GM18907 (cell line): Measurements from ENCODE around the gene CLCF1.

Experiments
- ATAC-seq: cut with Tn5 transposase; IDR thresholded peaks from one replicate; pipeline ENCODE4 v1.9.1; 2021; ENCODE audit warnings: mild to moderate bottlenecking, moderate library complexity; ENCODE audit not compliant: unreplicated experiment

Gene CLCF1

DNA sequence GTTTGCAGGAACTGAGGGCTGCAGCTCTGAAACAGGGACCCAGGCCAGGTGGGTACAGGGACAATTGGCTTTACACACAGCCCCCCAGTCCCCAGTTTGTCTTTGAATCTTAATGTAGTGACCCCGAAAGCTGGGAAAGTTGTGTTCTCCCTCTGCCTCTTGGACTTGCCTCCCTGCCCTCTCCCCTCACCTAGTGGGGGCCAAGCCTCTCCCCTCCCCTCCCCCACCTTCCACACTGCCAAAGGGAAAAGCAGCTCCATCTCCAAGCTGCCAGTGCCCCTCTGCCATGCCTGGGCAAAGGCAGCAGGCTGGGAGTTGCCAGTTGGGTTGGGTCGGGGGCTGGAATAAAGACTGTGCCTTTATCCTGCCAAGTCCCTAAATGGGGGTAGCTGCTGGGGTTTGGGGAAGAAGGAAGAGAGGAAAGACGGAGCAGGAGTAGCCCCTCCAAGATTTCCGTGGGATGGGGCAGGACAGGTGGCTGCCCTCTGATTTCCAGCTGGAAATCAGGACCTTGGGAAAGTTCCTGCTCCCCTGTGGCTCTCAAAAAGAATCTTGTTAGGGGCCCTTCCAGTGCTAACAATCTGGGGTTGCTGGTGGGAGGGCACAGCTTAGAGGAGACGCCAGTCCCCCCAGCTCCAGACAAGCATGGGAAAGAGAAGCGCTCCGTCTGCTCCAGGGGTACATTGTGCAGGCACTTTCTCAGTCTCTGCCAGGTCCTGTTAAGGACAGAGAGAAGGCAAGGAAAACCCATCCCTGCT lies 2.8 kb upstream of the CLCF1 start:
- ATAC-seq: no peak

DNA sequence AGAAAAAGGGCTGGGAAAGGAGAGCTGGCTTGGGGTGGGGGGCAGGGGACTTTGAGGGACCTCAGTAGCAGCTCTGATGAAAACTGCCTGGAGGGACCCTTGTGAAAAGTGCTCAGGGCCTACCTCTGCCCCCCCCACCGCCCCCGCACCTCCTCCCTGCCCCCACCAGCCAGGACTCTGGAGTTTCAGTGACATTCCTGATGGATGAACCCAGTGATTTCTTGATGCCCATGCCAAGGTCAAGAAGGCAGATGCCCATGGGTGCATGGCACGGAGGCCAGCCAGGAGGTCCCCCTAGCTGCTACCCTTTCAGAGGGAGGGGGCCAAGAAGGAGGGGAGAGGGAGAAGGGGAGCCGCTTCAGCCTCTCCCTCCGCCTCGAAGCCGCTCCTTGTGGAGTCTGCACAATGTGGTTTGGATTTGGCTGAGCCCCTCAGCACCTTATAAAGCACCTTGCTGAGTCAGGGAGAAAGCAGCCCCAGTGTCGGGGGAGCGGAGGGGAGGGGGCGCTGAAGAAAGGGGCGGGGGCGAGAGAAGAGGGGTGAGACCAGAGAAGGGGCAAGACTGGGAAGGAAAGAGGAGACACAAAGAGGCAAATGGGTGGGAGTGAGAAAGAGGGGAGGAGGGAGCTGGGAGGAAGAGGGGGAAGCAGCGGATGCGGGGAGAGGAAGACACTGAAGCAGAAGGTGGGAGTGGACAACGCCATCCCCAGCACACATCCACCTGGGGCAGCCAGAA lies 2.1 kb upstream of the CLCF1 start:
- no peak for ATAC-seq

GRCh38 chr11:67374571-67375281 lies 1.3 kb upstream of the CLCF1 start:
- no peak for ATAC-seq

- ATAC-seq: no peak
These were observed 511 bp upstream of the CLCF1 start for GRCh38 chr11:67373648-67374570.

GRCh38 chr11:67372321-67372992 lies 941 bp downstream of the CLCF1 start:
- no peak for ATAC-seq

DNA sequence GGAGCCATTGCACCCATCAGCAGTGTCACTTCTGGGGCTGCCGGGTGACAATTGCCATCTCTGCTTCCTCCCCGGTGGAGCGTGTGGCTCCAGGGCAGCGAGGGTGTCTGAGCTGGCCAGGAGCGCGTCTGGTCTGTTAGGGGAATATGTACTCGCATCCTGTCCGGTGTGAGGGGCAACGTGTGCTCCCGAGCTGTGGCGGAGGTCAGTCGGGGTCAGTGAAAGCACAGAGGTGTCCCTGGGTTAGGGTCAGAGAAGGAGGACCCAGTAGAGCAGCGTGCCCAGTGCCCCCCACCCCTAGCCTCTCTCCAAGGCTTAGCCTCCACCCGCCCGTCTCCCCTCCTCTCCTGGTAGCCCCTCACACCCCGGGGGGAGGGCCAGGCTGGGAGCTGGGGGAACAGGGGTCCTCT lies 1.5 kb downstream of the CLCF1 start:
- no peak for ATAC-seq

DNA sequence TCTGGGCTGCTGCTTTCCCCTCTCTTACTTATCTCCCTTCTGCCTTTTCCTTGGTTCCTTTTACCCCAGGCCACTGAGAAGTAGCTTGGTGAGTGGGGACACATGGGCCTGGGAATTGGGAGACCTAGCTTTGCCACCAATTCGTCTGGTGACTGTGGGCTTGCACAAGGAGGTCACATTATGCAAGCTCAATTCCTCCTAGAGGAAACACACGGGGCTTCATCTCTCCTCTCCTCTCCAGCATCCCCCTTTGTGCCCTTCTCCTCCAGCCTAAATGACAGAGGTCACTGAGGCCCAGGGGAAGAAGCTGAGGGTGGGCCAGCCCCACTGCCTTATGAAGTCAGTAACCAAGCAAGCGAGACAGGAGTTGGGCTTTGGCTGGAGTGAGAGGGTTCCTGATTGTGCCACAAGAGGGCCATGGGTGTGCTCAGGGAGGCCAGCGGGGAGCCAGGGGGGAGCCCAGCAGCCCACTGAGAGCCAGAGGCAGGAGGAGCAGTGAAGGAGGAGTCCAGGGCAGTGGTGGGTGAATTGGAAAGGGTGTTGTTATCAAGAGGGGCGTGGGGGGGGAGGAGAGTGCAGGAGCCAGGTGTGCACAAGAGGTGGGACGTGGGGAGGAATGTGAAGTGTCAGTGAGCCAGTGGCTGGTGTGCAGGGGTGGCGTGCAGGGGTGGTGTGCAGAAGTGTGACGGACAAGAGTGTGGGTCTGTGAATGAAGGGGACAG lies 2.0 kb downstream of the CLCF1 start:
- ATAC-seq: no peak

DNA sequence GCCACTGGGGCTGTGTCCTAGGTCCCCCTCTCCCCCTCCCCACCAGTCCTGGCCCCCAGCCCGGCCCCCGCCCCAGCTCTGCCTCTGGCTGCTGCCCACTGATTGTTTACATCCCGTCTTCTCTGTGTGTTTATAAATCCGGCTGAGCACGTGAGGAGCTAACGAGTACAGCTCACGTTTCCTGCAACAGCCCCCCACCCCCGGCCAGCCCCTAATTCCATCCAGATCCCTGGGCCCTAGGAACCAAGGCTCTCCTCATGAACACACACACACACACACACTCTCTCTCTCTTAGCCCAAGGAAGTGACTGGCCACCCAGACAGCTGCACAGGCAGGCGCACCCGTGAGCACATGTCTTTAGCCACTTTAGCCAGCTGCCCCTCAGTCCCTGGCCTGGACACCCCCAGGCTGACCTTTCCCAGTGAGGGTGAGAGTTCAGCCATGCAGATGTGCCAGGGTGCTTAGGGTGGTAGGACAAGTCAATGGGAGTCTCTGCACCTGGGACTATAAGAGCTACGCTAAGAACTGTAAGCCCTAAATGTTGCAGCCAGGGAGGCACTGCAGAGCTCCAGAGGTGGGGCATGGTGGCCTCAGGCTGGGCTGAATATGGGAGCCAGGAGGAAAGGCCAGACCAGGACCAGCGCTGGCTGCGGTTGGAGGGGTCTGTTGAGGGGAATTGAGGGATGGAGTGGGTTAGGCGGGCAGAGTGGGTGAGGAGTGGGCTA lies 2.9 kb downstream of the CLCF1 start:
- ATAC-seq: no peak

DNA sequence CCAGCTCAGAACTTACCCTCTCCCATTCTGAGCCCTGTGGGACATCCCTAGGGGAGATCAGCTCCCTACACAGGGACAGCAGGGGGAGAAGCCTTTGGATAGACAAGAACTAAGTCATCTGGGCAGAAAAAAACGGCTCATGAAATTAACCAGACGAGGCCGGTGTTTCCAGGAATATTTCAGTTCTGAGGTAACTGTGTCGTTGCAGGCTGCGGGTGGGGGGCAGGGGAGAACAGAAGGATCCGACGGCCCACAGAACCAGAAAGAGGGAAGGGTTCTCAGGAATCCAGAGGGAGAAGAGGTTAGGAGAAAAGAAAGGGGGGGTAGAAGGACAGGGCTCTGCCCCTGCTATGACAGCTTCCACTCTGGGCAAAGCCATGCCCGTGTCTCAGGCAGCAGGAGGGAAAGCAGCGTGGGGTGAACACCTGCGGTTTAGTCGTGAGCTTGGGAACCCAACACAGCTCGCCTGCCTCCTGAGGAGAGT lies 3.6 kb downstream of the CLCF1 start:
- no peak for ATAC-seq

GRCh38 chr11:67369275-67369674 lies 4.1 kb downstream of the CLCF1 start:
- no peak for ATAC-seq

DNA sequence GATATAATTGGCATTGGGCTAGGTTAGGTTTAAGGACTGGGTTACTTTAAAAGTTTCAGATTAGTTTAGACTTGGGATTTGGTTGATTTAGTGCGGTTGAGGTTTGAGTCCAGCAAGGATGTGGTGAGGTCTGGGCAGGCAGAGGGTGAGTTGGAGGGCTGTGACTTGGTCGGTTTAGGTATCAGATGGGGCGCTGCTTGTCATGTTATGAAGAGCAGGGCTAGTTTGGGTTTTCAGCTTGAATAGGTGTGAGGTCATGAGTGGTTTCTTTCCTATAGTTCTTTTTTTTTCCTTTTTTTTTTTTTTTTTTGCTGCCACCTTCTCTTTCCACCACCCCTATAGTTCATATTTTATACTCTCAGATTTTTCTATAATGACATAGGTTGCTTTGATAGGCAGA lies 4.8 kb downstream of the CLCF1 start:
- no peak for ATAC-seq

GRCh38 chr11:67367761-67368227 lies 5.6 kb downstream of the CLCF1 start:
- ATAC-seq: no peak

DNA sequence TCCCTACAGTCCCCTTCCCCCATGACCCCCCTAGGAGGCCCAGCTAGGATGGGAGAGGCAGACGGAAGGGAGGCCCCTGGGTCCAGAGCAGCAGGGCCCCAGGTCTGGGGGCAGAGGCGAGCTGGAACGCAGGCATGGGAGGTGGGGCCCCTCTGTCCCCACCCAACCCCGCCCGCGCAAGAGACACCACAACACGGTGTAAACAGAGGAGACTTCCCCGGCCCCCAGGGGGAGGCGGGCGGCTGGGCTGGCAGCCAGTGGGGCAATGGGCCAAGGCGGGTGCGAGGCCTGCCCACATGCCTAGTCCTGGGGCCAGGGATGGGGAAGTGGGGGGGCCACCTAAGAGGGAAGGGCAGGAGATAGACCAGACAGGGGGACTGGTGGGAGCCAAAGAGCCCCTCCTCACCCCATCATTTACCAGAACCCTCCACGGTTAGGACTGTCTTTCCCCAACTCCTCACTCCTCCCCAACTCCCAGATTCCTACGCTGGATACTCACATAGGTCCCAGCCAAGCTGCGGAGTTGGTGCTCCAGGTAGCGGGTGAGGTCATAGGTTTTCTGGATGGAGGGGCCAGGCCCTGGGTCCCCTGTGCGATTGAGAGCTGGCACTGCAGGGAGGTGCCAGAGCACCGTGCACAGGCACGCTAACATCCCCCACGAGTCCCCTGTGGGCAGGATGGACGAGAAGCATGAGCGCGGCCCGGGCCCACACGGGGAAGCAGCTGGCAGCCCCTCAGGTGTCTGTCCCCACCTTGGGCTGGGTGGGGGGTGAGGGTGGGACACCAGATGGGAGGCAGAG lies 6.2 kb downstream of the CLCF1 start:
- ATAC-seq: no peak

- ATAC-seq: no peak
These were observed 6.9 kb downstream of the CLCF1 start for GRCh38 chr11:67366546-67366945.

- no peak for ATAC-seq
These were observed 7.5 kb downstream of the CLCF1 start for GRCh38 chr11:67365736-67366444.

DNA sequence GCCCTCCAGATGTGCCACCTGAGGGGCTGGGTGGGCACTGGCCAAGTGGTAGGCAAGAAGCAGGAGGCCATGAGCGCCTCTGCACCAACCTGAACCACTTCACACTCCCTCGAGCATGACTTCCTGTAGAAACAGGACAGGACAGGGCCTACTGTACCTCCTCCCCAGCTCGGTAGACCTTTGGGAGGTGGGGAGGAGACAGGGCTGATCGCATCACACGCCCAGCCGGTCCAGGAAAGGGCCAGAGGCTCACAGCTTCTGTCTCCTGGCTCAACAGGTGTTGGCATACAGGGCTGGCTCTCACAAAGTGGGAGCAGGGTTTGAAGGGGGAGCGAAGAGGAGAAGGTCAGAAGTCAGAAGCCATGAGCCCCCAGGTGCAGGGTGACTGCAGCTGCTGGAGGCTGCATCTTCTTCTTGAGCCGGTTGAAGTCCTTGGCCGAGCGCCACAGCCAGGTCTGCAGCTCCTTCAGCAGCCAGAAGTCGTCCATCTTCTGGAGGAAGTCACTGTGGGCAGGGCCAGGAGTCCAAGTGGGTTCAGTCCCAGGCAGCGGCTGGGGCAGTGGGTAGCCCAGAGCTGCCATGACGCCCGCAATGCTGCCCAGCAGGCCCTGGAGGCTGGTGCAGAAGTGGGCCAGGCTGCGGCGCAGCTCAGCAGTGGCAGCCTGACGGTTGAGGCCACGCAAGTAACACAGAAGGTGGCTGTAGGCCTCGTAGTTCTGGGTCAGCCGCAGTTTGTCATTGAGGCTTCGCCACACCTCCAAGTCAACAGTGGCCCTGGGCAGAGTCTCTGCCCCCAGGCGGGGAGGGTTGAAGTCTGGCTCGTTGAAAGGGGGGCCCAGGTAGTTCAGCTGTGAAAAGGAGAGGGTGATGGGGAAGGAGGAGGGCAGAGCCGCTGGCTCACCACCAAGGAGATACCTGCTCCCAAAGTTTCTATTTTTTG lies 8.3 kb downstream of the CLCF1 start:
- ATAC-seq: no peak
